NCI-H146 (cell line): ENCODE measurements around the gene HOXA11.

Source experiments
- DNase-seq: peaks from one replicate; lab custom pipeline; 2025; lab: John Stamatoyannopoulos, UW

HOXA11 gene

GRCh38 chr7:27169658-27170425, 15.2 kb downstream of the HOXA11 start:
- DNase-seq = peak; percentile 35

GRCh38 chr7:27168265-27168947, 16.6 kb downstream of the HOXA11 start:
- DNase-seq = no peak

- DNase-seq = no peak
Measured at GRCh38 chr7:27167916-27168264, 17.1 kb downstream of the HOXA11 start.

- DNase-seq = no peak
Measured at GRCh38 chr7:27166531-27167505, 18.2 kb downstream of the HOXA11 start.

GRCh38 chr7:27165996-27166530, 19.0 kb downstream of the HOXA11 start:
- no peak for DNase-seq

GRCh38 chr7:27165089-27165995, 19.7 kb downstream of the HOXA11 start, which contains the start of gene HOXA9:
Gene HOXA9, minus strand, starts transcription at chr7:27165537. Its CDS starts 80 bp downstream, at chr7:27165457.
- DNase-seq = no peak

- DNase-seq = no peak
Measured at GRCh38 chr7:27164367-27165088, 20.5 kb downstream of the HOXA11 start.

GRCh38 chr7:27164045-27164366, 21.0 kb downstream of the HOXA11 start:
- DNase-seq = no peak

GRCh38 chr7:27163288-27164044, 21.6 kb downstream of the HOXA11 start:
- DNase-seq = no peak

GRCh38 chr7:27162561-27163287, 22.3 kb downstream of the HOXA11 start:
- DNase-seq = no peak

- no peak for DNase-seq
Measured at GRCh38 chr7:27161721-27162560, 23.1 kb downstream of the HOXA11 start.

GRCh38 chr7:27161214-27161720, 23.8 kb downstream of the HOXA11 start:
- DNase-seq = no peak

GRCh38 chr7:27160546-27161213, 24.4 kb downstream of the HOXA11 start:
- DNase-seq = peak; percentile 85

- DNase-seq = no peak
Measured at GRCh38 chr7:27160145-27160545, 24.9 kb downstream of the HOXA11 start.

GRCh38 chr7:27159266-27160144, 25.5 kb downstream of the HOXA11 start:
- no peak for DNase-seq
